Amygdala (tissue), 56 donors: ENCODE results near the gene TJP1.
A peak's percentile ranks its signal among the peaks of the same experiment; 100 is the strongest.

Source experiments
- DNase-seq, 56 donors: peaks; one replicate each; lab custom pipeline; 2025; lab: John Stamatoyannopoulos, UW

The TJP1 gene

GRCh38 chr15:29822100-29822683 lies at the start of gene TJP1:
Gene TJP1 (minus strand): TSS chr15:29822468. CDS start chr15:29822028, 440 bp downstream.
- DNase-seq, result peak in 43 of 56 donors; percentile 29 to 85 (median 73)

DNA sequence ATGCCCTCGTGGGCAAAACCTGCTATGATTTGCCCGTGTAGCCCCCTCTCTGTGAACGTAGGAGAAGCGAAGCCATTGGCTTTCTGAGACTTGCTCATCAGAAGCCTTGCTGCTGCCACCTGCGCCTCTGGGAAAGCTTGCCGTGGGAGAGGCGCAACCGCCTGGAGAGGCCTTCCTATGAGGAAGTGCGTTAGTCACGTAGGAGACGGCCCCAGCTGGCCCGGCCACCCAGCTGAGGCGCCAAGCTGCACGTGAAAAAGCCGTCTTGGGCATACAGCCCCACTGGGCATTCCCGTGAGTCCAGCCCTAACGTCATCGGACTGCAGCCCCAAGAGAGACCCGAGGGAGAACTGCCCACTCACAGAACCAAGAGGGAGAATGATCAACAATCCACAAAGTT lies 49.1 kb upstream of the TJP1 start:
- DNase-seq, result peak in 15 of 56 donors; percentile 23 to 55 (median 40)

DNA sequence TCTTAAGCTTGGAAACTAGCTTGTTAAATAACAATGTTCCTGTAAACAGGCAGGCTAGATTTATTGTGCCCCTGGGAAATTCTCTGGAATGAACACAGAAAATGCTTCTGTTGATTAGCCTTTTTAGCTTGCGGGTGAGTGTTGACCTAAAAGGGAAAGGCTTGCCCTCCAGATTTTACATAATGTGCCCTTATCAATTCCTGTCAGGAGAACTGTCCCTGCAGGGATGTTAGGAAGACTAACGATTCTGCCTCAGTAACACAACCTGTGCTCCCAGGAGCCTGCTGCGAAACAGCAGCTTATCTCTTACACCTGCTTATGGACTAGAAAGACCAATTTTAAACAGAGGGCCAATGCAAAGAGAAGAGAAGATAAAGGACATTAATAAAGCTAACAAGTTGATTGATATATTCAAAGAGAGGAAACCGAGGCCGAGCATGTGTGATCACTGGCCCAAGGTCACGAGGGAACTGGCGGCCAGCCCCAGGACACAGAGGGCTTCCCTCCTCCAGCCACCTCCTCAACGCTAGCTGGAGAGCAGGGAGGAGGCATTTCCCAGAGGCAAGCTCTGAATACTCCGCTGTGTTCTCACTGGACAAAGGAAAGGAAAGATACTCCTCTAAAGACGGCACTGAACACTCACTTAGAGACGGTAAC lies 48.4 kb upstream of the TJP1 start:
- DNase-seq, result peak in 18 of 56 donors; percentile 8 to 52 (median 32)

GRCh38 chr15:29867241-29868000 lies 45.2 kb upstream of the TJP1 start:
- DNase-seq, result no peak

GRCh38 chr15:29866337-29866736 lies 44.1 kb upstream of the TJP1 start:
- DNase-seq, result no peak

GRCh38 chr15:29864501-29864900 lies 42.2 kb upstream of the TJP1 start:
- no peak for DNase-seq

DNA sequence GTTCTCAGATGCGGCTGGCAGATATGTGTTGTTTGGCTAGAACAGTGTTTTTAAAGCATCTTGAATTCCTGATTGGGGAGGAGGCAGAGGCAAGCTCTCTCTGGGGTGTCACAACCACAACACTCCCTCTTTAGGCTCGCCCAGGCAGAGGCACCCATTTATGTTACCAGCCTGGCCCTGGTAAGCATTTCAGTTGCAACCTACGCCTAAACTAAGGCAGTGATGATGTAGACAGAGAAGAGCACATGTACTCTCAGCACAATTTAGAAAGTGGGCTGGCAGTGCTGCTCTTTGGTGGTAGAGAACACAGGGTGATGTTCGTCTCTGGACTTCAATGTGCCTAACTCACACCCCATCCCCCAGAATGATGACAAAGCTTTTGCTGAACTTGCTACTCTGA lies 41.2 kb upstream of the TJP1 start:
- peak in 2 of 56 donors; percentile 17 for DNase-seq

- DNase-seq, result no peak
Measured at GRCh38 chr15:29862271-29862670, 40.0 kb upstream of the TJP1 start.

- no peak for DNase-seq
Measured at GRCh38 chr15:29860872-29861271, 38.6 kb upstream of the TJP1 start.

DNA sequence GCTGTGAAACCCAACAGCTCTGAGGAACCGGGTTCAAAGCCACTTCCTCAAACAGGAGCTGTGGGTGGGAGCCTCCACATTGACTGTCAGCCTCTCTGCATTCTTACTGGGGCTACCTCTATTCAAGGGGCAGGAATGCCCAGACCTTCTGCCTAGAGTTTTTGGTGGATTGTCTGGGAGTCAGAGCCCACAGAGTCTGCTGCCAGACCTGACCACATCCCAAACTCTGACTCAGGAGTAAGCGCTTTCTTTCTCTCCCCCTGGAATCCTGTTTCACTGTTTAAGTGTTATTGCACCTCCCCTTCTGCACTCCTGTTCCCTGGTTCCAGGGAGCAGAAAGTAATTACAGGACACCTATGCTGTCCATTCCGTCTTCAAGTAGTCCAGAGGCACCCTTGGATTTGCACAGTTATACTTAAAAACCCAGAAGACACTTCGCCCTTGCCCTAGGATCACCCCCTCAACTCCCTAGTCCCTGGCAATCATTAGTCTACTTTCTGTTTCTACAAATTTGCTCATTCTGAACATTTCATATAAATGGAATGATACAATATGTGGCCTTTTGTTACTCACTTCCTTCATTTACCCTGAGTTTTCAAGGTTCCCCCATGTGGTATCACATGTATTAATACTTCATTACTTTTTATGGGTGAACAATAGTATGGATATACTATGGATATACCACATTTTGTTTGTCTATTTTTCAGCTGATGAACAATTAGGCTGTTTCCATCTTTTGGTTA lies 37.9 kb upstream of the TJP1 start:
- no peak for DNase-seq

GRCh38 chr15:29859293-29859692 lies 37.0 kb upstream of the TJP1 start:
- DNase-seq, result no peak

- DNase-seq, result no peak
Measured at GRCh38 chr15:29857221-29857789, 35.0 kb upstream of the TJP1 start.

DNA sequence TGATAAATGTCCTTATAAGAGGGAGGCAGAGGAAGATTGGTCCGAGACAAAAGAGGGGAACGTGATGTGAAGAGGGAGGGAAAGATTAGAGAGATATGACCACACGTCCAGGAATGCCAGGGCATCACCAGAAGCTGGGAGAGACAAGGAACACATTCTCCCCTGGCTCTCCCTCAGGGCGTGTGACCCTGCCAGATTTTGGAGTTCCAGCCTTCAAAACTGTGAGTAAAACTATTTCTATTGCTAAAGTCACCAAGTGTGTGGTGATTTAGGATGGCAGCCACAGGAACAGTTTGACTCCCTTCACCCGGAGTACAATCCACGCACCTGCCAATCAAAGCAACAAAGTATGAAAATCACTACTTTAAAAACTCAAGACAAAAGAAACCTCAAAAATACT lies 32.1 kb upstream of the TJP1 start:
- DNase-seq, result no peak

DNA sequence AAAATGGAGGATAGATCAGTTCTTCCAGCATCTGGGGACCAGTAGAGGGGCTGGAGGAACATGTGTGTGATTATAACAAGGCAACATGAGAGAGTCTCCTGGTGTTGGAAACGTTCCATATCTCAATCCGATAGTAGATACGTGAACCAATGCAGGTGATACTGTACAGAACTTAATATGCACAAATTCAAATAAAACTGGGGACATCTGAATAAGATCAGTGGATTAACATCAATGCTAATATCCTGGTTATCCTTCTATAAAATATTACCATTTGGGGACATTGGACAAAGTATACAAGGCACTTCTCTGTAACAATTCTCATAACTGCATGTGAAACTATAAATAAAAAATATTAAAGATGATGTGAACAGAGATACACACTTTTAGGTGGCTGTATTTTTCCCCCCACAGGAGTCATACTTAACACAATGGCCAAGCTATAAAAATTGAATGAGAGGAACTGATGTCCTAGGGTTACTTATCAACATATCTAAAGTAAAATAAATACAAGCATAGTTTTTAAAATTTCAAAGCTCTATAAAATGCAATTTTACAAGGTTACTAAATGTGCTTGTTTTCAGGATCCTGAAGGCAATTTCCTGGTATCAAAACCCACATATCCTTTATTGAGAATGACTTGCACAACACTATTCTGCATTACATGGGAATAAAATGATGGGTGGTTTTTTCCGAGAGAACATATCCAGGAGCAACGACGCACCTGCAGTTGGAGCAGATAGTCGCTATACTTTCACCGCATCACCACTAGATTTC lies 31.1 kb upstream of the TJP1 start:
- no peak for DNase-seq

DNA sequence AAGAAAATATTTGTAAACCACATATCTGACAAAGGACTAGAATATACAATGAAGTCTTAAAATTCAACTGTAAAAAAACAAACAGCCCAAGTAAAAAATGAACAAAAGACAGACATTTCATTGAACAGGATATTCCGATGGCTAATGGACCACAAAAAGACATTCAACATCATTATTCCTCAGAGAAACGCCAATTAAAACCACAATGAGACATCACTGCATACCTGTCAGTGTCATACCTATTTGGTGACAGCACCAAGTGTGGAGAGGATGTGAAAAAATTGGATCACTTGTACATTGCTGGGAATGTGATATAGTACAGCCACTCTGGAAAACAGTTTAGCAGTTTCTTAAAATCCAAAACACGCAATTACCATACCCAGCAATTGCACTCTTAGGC lies 29.9 kb upstream of the TJP1 start:
- DNase-seq, result no peak

- DNase-seq, result no peak
Measured at GRCh38 chr15:29849716-29850115, 27.4 kb upstream of the TJP1 start.

DNA sequence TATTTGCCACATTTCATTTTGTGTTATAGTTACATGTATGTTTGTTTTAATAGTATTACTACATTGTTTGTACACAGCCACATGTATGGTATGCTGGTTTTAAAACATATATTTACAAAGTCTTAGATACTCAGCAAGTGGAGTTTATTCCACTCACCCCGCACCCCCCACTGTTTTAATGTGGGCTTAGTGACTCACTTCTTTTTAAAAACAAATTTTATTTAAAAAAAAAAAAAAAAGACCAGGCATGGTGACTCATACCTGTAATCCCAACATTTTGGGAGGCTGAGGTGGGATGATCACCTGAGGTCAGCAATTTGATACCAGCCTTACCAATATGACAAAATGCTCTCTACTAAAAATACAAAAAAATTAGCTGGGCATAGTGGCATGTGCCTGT lies 26.9 kb upstream of the TJP1 start:
- no peak for DNase-seq

DNA sequence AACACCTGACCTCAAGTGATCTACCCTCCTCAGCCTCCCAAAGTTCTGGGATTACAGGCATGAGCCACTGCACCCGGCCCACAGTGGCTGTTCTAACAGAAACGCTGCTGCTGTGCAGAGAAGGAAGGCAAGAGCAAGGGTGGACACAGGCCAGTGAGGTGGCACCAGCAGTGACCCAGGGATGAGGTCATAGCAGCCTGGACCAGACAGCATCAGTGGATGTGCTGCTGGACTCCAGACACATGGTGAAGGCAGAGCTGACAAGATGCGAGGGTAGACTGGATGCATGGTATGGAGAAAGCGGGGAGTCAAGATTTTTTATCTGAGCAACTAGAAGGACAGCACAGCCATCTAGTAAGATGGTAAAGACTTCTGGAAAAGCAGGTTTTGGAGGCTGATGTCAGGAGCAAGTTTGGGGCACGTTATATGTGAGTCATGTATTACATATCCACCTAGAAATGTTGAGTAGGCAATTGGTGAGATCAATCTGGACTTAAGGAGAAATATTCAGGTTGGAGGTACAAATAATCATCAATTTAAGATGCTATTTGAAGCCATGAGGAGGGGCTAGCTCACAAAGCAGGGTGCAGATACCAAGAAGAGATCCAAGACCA lies 22.1 kb upstream of the TJP1 start:
- DNase-seq, result no peak

DNA sequence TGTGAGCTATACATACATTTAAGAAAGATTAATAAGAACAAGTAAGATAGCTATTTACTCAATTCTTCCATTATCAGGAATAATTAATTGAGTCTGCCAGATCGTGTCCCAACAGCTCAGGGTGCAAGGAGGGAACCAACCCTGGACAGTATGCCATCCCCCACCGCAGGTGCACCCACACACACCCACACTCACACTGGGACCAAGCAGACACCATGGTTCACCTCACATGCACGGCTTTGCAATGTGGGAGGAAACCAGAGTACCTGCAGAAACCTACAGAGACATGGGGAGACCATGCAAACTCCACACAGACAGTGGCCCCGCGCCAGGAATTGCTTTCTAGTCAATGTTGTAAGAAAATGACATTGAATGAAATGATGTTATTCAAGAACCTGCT lies 20.0 kb upstream of the TJP1 start:
- no peak for DNase-seq

- DNase-seq, result no peak
Measured at GRCh38 chr15:29840926-29841325, 18.7 kb upstream of the TJP1 start.
